ENCODE data around the gene FOXO1.

Gene FOXO1

DNA sequence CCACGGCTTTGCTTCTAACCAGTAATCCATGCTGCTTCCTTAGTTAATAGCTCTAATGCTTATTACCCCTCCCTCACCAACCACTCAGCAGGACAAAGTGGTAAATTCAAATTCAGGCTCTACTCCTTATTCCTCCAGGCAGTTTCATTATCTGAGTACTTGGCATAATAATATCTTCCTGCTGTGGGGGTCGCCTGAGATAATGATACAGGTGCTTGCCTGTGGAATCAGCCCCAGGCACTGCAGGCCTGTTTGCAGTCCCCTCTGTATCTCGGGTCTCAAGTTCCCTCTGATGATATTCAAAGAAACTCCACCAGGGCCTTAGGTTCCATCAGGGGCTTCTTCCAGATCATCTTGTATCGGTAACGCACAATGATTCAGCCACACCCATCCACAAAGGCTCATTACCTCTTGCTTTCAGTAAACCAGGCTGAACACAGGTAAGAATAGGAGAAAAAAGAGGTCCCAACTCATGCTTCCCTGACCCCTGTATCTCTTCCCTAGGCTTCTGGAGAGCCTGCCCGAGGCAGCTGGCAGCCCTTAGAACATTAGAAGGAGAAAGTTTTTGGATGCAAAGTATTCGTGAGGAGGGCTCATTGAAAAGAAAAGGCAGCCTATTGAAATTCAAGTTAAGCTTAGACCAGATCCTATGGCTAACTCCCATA lies 14.3 kb upstream of the FOXO1 start:
- no peak for TF ChIP-seq FOXM1 (IDR thresholded peaks at IDR 0.05; ENCODE audit: borderline replicate concordance, low read depth)
- TF ChIP-seq, protein P1, sequence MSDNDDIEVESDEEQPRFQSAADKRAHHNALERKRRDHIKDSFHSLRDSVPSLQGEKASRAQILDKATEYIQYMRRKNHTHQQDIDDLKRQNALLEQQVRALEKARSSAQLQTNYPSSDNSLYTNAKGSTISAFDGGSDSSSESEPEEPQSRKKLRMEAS (IDR thresholded peaks at IDR 0.05) = no peak
- TF ChIP-seq NFIC (IDR thresholded peaks at IDR 0.05) = no peak
- no peak for TF ChIP-seq YY1 (IDR thresholded peaks at IDR 0.05; ENCODE audit: low read depth)
- no peak for TF ChIP-seq EP300 (IDR thresholded peaks at IDR 0.05; ENCODE audit: borderline replicate concordance)
- TF ChIP-seq CEBPB (IDR thresholded peaks at IDR 0.05) = no peak
- no peak for TF ChIP-seq EGR1 (IDR thresholded peaks at IDR 0.05)
- TF ChIP-seq USF1 (IDR thresholded peaks at IDR 0.05) = no peak
- TF ChIP-seq TCF12 (IDR thresholded peaks at IDR 0.05; ENCODE audit: low read depth) = no peak
- TF ChIP-seq CREB1 (IDR thresholded peaks at IDR 0.05; ENCODE audit: low read depth) = no peak
- TF ChIP-seq TEAD4 (IDR thresholded peaks at IDR 0.05) = no peak

- TF ChIP-seq REST (IDR thresholded peaks at IDR 0.05; ENCODE audit: low read depth) (no peak), EGR1 (IDR thresholded peaks at IDR 0.05) (no peak), EP300 (IDR thresholded peaks at IDR 0.05; ENCODE audit: borderline replicate concordance) (no peak), FOXM1 (IDR thresholded peaks at IDR 0.05; ENCODE audit: borderline replicate concordance, low read depth) (no peak), RAD21 (IDR thresholded peaks at IDR 0.05; ENCODE audit: low read depth) (no peak), YY1 (IDR thresholded peaks at IDR 0.05; ENCODE audit: low read depth) (no peak), ZBTB7A (IDR thresholded peaks at IDR 0.05; ENCODE audit: low read depth) (no peak), TEAD4 (IDR thresholded peaks at IDR 0.05) (no peak), CEBPB (IDR thresholded peaks at IDR 0.05) (no peak), NFIC (IDR thresholded peaks at IDR 0.05) (no peak), TAF1 (IDR thresholded peaks at IDR 0.05; ENCODE audit: low read depth) (no peak), USF1 (IDR thresholded peaks at IDR 0.05) (no peak), CREB1 (IDR thresholded peaks at IDR 0.05; ENCODE audit: low read depth) (no peak), TCF12 (IDR thresholded peaks at IDR 0.05; ENCODE audit: low read depth) (no peak)
- TF ChIP-seq, protein P1 (IDR thresholded peaks at IDR 0.05) = no peak
Observed at GRCh38 chr13:40679480-40679985, 13.1 kb upstream of the FOXO1 start.

DNA sequence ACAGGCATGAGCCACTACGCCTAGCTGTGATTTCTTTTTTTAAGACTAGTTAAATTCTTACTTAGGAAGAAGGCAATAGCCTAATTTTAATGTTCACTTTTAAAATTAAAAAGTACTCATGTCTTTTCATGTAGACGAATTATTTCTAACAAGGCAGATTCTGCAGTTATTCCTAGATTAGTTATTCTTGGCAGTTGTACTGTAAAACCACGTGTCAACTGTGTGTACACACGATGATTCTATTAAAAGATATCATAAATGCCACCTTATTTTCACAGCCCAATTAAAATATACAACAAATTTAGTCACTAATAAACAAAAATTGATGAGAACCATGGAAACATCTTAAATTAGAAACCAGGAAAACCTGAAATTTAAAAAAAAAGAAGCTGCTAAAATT lies 10.6 kb upstream of the FOXO1 start:
- TF ChIP-seq NFIC (IDR thresholded peaks at IDR 0.05) (no peak), ZBTB7A (IDR thresholded peaks at IDR 0.05; ENCODE audit: low read depth) (no peak), TEAD4 (IDR thresholded peaks at IDR 0.05) (no peak)

- no peak for TF ChIP-seq TEAD4 (IDR thresholded peaks at IDR 0.05)
- no peak for TF ChIP-seq REST (IDR thresholded peaks at IDR 0.05; ENCODE audit: low read depth)
- TF ChIP-seq TAF1 (IDR thresholded peaks at IDR 0.05; ENCODE audit: low read depth) = no peak
- TF ChIP-seq EP300 (IDR thresholded peaks at IDR 0.05; ENCODE audit: borderline replicate concordance) = no peak
Observed at GRCh38 chr13:40676007-40676406, 9.6 kb upstream of the FOXO1 start.

DNA sequence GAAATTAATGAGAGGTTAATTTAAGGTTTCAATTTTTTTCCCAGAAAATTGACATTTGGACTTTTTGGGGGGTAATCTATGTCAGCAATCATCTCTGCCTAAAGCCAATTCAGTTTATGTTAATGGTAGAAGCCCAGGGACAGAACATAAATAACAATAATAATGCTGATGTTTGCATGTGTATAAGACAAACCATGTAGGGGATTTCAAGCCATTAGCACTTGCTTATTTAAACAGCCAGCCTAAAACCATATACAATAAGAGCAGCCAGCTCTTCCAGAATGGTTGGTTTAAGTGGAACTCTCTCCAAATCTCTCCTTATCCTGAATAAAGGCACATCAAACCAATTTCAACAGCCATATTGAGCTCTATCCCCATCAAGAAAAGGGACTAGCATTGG lies 7.0 kb upstream of the FOXO1 start:
- TF ChIP-seq FOXM1 (IDR thresholded peaks at IDR 0.05; ENCODE audit: borderline replicate concordance, low read depth) = no peak
- no peak for TF ChIP-seq NFIC (IDR thresholded peaks at IDR 0.05)
- no peak for TF ChIP-seq RAD21 (IDR thresholded peaks at IDR 0.05; ENCODE audit: low read depth)
- no peak for TF ChIP-seq ZBTB7A (IDR thresholded peaks at IDR 0.05; ENCODE audit: low read depth)
- no peak for TF ChIP-seq YY1 (IDR thresholded peaks at IDR 0.05; ENCODE audit: low read depth)
- TF ChIP-seq, protein P1 (IDR thresholded peaks at IDR 0.05) = no peak
- TF ChIP-seq REST (IDR thresholded peaks at IDR 0.05; ENCODE audit: low read depth) = no peak
- no peak for TF ChIP-seq TAF1 (IDR thresholded peaks at IDR 0.05; ENCODE audit: low read depth)
- TF ChIP-seq CREB1 (IDR thresholded peaks at IDR 0.05; ENCODE audit: low read depth) = no peak
- TF ChIP-seq TEAD4 (IDR thresholded peaks at IDR 0.05) = no peak
- TF ChIP-seq TCF12 (IDR thresholded peaks at IDR 0.05; ENCODE audit: low read depth) = no peak
- TF ChIP-seq EP300 (IDR thresholded peaks at IDR 0.05; ENCODE audit: borderline replicate concordance) = no peak
